Astrocyte (in vitro differentiated cells and primary cell): Measurements from ENCODE around the gene EPAS1. TPM values are rescaled to one million over a fixed set of nuclear protein-coding genes. Genes with fewer than 3 reads are reported as not detected.

ENCODE experiments used
- DNase-seq: peaks from one replicate; pipeline ENCODE4 v3.0.0-alpha.2; 2010; ENCODE audit warnings: low read depth
- FAIRE-seq: peaks from 2 replicates; lab custom pipeline; 2011; peaks lifted over from hg19 to GRCh38; lab: Jason Lieb, UNC
- H2AFZ ChIP-seq: 2 replicates; pipeline ENCODE4 v1.6.0; 2012; ENCODE audit warnings: low read depth, low read length, inconsistent platforms
- H3K27ac ChIP-seq: 2 replicates; pipeline ENCODE4 v1.5.1; 2011; ENCODE audit warnings: low read depth, low read length, inconsistent platforms
- H3K27me3 ChIP-seq: 2 replicates; pipeline ENCODE4 v1.6.0; 2011; ENCODE audit warnings: low read length, inconsistent platforms; ENCODE audit not compliant: insufficient read depth
- H3K36me3 ChIP-seq: 2 replicates; pipeline ENCODE4 v1.5.1; 2011; ENCODE audit warnings: low read length, inconsistent platforms; ENCODE audit not compliant: insufficient read depth
- H3K4me1 ChIP-seq: 2 replicates; pipeline ENCODE4 v1.5.1; 2011; ENCODE audit warnings: low read length, inconsistent platforms; ENCODE audit not compliant: insufficient read depth
- H3K4me2 ChIP-seq: 2 replicates; pipeline ENCODE4 v1.6.0; 2012; ENCODE audit warnings: low read length, inconsistent platforms
- H3K4me3 ChIP-seq: 2 replicates; pipeline ENCODE4 v1.5.1; 2011; ENCODE audit warnings: low read depth, mild to moderate bottlenecking, low read length, inconsistent platforms; ENCODE audit not compliant: insufficient read depth
- H3K79me2 ChIP-seq: 2 replicates; pipeline ENCODE4 v1.6.0; 2012; ENCODE audit warnings: mild to moderate bottlenecking, low read length, inconsistent platforms; ENCODE audit not compliant: insufficient read depth
- H3K9ac ChIP-seq: 2 replicates; pipeline ENCODE4 v1.6.0; 2012; ENCODE audit warnings: mild to moderate bottlenecking, low read length, inconsistent platforms
- H3K9me3 ChIP-seq: 2 replicates; pipeline ENCODE4 v1.5.1; 2012; ENCODE audit warnings: low read depth, mild to moderate bottlenecking, low read length, inconsistent platforms; ENCODE audit not compliant: insufficient read depth
- H4K20me1 ChIP-seq: 2 replicates; pipeline ENCODE4 v1.6.0; 2012; ENCODE audit warnings: low read length, inconsistent platforms; ENCODE audit not compliant: insufficient read depth
- H3K27ac Mint-ChIP-seq: one replicate; pipeline ENCODE4 v1.8.0; 2021; ENCODE audit warnings: mild to moderate bottlenecking, mixed read lengths; ENCODE audit not compliant: unreplicated experiment
- H3K27me3 Mint-ChIP-seq: one replicate; pipeline ENCODE4 v1.8.0; 2021; ENCODE audit warnings: low read depth, mixed read lengths; ENCODE audit not compliant: unreplicated experiment
- H3K36me3 Mint-ChIP-seq: one replicate; pipeline ENCODE4 v1.8.0; 2021; ENCODE audit warnings: low read depth, mixed read lengths; ENCODE audit not compliant: unreplicated experiment
- H3K4me1 Mint-ChIP-seq: one replicate; pipeline ENCODE4 v1.8.0; 2021; ENCODE audit warnings: low read depth, mixed read lengths; ENCODE audit not compliant: unreplicated experiment
- H3K4me3 Mint-ChIP-seq: one replicate; pipeline ENCODE4 v1.8.0; 2021; ENCODE audit warnings: mild to moderate bottlenecking, moderate library complexity, mixed read lengths; ENCODE audit not compliant: unreplicated experiment
- H3K9me3 Mint-ChIP-seq: one replicate; pipeline ENCODE4 v1.8.0; 2021; ENCODE audit warnings: mild to moderate bottlenecking, mixed read lengths; ENCODE audit not compliant: unreplicated experiment
- EZH2 ChIP-seq: IDR thresholded peaks from 2 replicates; pipeline ENCODE4 v1.6.1; 2012; ENCODE audit warnings: mild to moderate bottlenecking, low read length, inconsistent platforms; ENCODE audit not compliant: insufficient read depth
- total RNA-seq: library from RNA; stranded (reverse); gene quantifications from 2 replicates; pipeline ENCODE4 v1.2.1, GENCODE V29; 2021
- TF ChIP-seq, protein P1 (sequence below): IDR thresholded peaks from 2 replicates; pipeline ENCODE4 v1.5.1; 2011; ENCODE audit warnings: low read depth, mild to moderate bottlenecking, inconsistent platforms, low read length, moderate library complexity; ENCODE audit not compliant: insufficient read depth

Gene EPAS1
- total RNA-seq, 1 donor from 2014 or later: 42.8 TPM

DNA sequence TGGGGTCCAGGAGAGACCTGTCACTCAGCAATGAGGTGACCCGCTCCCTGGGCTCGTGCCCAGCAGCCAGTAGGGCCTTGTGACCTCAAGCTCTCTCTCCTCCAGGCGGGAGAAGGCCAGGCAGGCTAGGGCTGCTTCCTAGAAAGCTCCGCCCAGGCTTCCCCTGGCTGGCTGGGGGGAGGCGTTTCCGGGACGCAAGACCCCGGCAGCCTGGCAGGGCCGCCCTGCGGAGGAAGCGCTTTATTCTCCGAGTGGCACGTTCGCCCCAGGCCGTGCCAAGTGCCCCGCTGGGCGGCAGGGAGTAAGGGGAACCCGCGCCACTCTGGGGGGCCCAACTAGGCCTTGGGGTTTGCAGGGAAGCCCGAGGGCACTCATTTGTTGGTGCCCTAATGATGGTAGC lies 21.2 kb upstream of the EPAS1 start:
- Mint-ChIP-seq H3K36me3 (peaks cover 1% of the 10 kb centered on the region), H3K9me3 (peaks cover 3% of the 10 kb centered on the region), H3K27ac (no peak overlapping the region), H3K4me3 (no peak overlapping the region), H3K4me1 (peaks cover 28% of the 10 kb centered on the region), H3K27me3 (peaks cover 19% of the 10 kb centered on the region)
- FAIRE-seq: no peak
- H3K4me3 ChIP-seq: no peak overlapping the region
- H3K27me3 ChIP-seq: no peaks in the 10 kb centered on the region
- no peaks in the 10 kb centered on the region for H3K36me3 ChIP-seq
- DNase-seq: peak; percentile 13
- H4K20me1 ChIP-seq: no peaks in the 10 kb centered on the region
- TF ChIP-seq, protein P1, sequence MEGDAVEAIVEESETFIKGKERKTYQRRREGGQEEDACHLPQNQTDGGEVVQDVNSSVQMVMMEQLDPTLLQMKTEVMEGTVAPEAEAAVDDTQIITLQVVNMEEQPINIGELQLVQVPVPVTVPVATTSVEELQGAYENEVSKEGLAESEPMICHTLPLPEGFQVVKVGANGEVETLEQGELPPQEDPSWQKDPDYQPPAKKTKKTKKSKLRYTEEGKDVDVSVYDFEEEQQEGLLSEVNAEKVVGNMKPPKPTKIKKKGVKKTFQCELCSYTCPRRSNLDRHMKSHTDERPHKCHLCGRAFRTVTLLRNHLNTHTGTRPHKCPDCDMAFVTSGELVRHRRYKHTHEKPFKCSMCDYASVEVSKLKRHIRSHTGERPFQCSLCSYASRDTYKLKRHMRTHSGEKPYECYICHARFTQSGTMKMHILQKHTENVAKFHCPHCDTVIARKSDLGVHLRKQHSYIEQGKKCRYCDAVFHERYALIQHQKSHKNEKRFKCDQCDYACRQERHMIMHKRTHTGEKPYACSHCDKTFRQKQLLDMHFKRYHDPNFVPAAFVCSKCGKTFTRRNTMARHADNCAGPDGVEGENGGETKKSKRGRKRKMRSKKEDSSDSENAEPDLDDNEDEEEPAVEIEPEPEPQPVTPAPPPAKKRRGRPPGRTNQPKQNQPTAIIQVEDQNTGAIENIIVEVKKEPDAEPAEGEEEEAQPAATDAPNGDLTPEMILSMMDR: no peak
- TF ChIP-seq EZH2: no peak
- H3K27ac ChIP-seq: no peak overlapping the region
- peak overlapping the region; percentile 62 for H2AFZ ChIP-seq
- peaks cover 14% of the 10 kb centered on the region for H3K4me1 ChIP-seq
- no peaks in the 10 kb centered on the region for H3K79me2 ChIP-seq
- peak overlapping the region; percentile 50 for H3K4me2 ChIP-seq
- H3K9ac ChIP-seq: no peak overlapping the region
- H3K9me3 ChIP-seq: no peaks in the 10 kb centered on the region

DNA sequence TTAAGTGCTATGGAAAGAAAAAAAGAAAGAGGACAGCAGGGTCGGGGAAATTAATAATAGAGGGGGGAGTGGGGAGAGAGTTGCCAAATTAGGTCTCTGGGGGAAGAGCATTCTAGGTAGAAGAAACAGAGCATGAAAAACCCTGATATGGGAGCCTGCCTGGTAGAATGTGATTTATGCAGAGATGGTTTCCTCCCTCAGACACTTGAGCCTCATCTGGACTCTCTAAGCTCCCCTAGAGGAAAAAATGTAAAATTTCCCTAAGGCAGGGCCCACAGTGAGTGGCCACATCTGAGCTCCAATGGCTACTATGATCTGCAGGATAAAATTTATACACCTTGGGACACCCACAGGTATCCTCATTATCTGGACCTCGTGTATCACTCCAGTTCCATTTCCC lies 20.6 kb upstream of the EPAS1 start:
- no peak overlapping the region for H2AFZ ChIP-seq
- no peaks in the 10 kb centered on the region for H3K36me3 ChIP-seq
- no peak overlapping the region for H3K4me2 ChIP-seq
- H3K27me3 ChIP-seq: no peaks in the 10 kb centered on the region
- no peak for FAIRE-seq
- H3K27ac ChIP-seq: no peak overlapping the region
- no peak overlapping the region for H3K27ac Mint-ChIP-seq
- no peaks in the 10 kb centered on the region for H3K79me2 ChIP-seq
- TF ChIP-seq, protein P1: peak; percentile 36
- no peak for TF ChIP-seq EZH2
- no peaks in the 10 kb centered on the region for H3K9me3 ChIP-seq
- peaks cover 1% of the 10 kb centered on the region for H3K36me3 Mint-ChIP-seq
- peaks cover 3% of the 10 kb centered on the region for H3K9me3 Mint-ChIP-seq
- no peak overlapping the region for H3K4me3 Mint-ChIP-seq
- peak; percentile 17 for DNase-seq
- peaks cover 27% of the 10 kb centered on the region for H3K4me1 Mint-ChIP-seq
- no peak overlapping the region for H3K4me3 ChIP-seq
- peaks cover 20% of the 10 kb centered on the region for H3K27me3 Mint-ChIP-seq
- no peak overlapping the region for H3K9ac ChIP-seq
- H3K4me1 ChIP-seq: peaks cover 14% of the 10 kb centered on the region
- H4K20me1 ChIP-seq: no peaks in the 10 kb centered on the region

DNA sequence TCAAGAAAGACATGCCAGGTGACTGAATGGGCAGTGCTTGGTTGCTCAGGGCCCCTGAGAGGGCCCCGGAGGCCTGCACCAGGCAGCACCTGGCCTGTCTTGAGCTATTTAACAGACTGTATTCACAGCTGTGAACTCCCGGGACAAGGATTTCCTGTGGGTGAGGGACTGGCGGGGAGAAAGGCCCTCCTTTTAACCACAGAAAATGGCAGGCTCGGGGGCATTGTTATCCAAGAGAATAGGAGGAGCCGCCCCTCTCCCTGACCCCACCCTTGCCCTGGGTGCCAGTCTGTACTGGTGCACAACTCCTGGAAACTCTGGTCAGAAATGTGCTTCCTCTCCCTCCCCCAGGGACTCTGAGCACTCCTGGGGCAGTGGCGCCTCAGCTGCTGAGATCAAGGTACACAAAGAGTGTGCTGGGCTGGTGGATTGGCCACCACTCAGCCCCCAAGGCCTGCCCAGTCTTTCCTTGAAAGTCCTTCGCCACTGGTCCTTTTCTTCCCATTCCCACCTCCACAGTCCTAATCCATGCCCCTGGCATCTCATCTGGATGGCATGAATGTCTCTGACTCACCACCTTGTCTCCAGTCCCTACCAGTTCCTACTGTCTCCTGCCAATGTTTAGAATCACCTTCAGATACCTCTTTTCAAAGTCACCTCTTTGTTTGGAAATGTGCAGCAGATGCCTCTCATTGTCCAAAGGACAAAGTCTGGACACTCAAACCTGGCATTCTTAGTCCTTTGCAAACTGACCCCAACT lies 19.6 kb upstream of the EPAS1 start:
- no peaks in the 10 kb centered on the region for H3K36me3 ChIP-seq
- H3K27ac ChIP-seq: no peak overlapping the region
- H3K79me2 ChIP-seq: no peaks in the 10 kb centered on the region
- Mint-ChIP-seq H3K4me3 (no peak overlapping the region), H3K27ac (no peak overlapping the region), H3K4me1 (peaks cover 27% of the 10 kb centered on the region), H3K9me3 (peaks cover 3% of the 10 kb centered on the region), H3K27me3 (peaks cover 30% of the 10 kb centered on the region), H3K36me3 (peaks cover 1% of the 10 kb centered on the region)
- H3K9me3 ChIP-seq: no peaks in the 10 kb centered on the region
- no peak overlapping the region for H3K9ac ChIP-seq
- no peak overlapping the region for H2AFZ ChIP-seq
- H4K20me1 ChIP-seq: no peaks in the 10 kb centered on the region
- H3K4me1 ChIP-seq: peaks cover 14% of the 10 kb centered on the region
- FAIRE-seq (no peak), DNase-seq (no peak)
- no peak overlapping the region for H3K4me3 ChIP-seq
- TF ChIP-seq, protein P1: no peak
- no peak for TF ChIP-seq EZH2
- no peak overlapping the region for H3K4me2 ChIP-seq
- peaks cover 8% of the 10 kb centered on the region for H3K27me3 ChIP-seq
